ENCODE data around the gene GIMD1. TPM values are rescaled to one million over a fixed set of nuclear protein-coding genes. Genes with fewer than 3 reads are reported as not detected.

The GIMD1 gene
- total and polyA plus RNA-seq, 9 of the 15 experiments (the other 6 are each of a cell fraction or from before 2014, with no cell fraction given): not detected

DNA sequence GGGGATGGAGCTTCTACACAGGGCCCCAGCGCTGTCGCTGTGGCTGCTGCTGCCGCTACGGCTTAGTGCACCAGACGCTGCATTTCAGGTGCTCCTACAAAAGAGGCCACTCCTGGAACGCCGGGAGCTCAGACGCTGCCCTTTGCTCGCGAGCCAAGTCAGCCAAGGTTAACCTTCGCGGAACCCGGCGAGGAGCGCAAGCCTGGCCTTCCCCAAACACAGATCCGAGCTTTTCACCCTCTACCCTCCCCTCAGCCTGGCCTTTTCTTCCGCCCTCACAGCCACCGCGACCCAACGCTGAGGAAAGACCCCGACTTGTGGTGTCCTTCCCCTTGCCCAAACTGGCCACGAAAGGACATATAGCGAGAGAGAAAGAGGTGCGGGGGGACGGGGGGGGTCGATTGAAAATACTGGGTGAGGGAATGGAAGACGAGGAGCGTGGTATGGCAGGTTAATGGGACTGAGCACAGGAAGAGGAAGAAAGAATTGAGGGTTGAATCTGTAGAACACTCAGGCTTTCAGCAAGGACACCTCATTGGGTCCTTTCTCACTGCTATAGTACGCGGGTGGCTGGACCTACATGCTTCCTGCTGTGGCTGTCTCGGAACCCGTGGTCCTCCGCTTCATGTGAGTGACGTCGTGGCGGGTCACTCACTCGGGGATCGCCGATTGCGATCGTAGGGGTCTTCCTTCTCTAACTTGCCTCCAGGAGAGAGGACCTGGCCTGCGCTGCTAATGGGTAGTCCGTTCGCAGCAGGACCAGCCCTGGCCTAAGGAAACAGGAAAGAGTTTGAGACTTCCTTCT, 52.4 kb downstream of the GIMD1 start, which contains the start of the genes AIMP1 and TBCK (continued):
- TF ChIP-seq, protein P1, sequence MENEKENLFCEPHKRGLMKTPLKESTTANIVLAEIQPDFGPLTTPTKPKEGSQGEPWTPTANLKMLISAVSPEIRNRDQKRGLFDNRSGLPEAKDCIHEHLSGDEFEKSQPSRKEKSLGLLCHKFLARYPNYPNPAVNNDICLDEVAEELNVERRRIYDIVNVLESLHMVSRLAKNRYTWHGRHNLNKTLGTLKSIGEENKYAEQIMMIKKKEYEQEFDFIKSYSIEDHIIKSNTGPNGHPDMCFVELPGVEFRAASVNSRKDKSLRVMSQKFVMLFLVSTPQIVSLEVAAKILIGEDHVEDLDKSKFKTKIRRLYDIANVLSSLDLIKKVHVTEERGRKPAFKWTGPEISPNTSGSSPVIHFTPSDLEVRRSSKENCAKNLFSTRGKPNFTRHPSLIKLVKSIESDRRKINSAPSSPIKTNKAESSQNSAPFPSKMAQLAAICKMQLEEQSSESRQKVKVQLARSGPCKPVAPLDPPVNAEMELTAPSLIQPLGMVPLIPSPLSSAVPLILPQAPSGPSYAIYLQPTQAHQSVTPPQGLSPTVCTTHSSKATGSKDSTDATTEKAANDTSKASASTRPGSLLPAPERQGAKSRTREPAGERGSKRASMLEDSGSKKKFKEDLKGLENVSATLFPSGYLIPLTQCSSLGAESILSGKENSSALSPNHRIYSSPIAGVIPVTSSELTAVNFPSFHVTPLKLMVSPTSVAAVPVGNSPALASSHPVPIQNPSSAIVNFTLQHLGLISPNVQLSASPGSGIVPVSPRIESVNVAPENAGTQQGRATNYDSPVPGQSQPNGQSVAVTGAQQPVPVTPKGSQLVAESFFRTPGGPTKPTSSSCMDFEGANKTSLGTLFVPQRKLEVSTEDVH (IDR thresholded peaks at IDR 0.05; ENCODE audit: low read depth, partially characterized antibody): peak; percentile 69
- TF ChIP-seq, protein P2, sequence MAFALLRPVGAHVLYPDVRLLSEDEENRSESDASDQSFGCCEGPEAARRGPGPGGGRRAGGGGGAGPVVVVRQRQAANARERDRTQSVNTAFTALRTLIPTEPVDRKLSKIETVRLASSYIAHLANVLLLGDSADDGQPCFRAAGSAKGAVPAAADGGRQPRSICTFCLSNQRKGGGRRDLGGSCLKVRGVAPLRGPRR (CRISPR knock-in tag; IDR thresholded peaks at IDR 0.05): no peak
- TF ChIP-seq, protein P3, sequence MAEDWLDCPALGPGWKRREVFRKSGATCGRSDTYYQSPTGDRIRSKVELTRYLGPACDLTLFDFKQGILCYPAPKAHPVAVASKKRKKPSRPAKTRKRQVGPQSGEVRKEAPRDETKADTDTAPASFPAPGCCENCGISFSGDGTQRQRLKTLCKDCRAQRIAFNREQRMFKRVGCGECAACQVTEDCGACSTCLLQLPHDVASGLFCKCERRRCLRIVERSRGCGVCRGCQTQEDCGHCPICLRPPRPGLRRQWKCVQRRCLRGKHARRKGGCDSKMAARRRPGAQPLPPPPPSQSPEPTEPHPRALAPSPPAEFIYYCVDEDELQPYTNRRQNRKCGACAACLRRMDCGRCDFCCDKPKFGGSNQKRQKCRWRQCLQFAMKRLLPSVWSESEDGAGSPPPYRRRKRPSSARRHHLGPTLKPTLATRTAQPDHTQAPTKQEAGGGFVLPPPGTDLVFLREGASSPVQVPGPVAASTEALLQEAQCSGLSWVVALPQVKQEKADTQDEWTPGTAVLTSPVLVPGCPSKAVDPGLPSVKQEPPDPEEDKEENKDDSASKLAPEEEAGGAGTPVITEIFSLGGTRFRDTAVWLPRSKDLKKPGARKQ (CRISPR knock-in tag; IDR thresholded peaks at IDR 0.05): no peak
- TF ChIP-seq U2AF1 (optimal IDR thresholded peaks at IDR 0.05; ENCODE audit: low read depth, low read length) (no peak), MTA3 (IDR thresholded peaks at IDR 0.05; ENCODE audit: borderline replicate concordance) (peak; percentile 10), GTF2F1 (IDR thresholded peaks at IDR 0.05; ENCODE audit: low read depth, low read length) (0 out of 2 replicates have a peak, but pooled peaks have one; percentile 17), ZNF384 (IDR thresholded peaks at IDR 0.05; ENCODE audit: low read depth, low read length) (no peak), ZFX (CRISPR knock-in tag; IDR thresholded peaks at IDR 0.05) (peak; percentile 93), ZNF668 (CRISPR knock-in tag; IDR thresholded peaks at IDR 0.05) (no peak), ZFP36 (IDR thresholded peaks at IDR 0.05; ENCODE audit: low read depth, low read length, partially characterized antibody) (peak; percentile 27), ZNF41 (CRISPR knock-in tag; conservative IDR thresholded peaks at IDR 0.05) (0 out of 2 replicates have a peak, but pooled peaks have one; percentile 39), KLF6 (CRISPR knock-in tag; IDR thresholded peaks at IDR 0.05; ENCODE audit: borderline replicate concordance) (no peak), ETV6 (IDR thresholded peaks at IDR 0.05; ENCODE audit: borderline replicate concordance in 1 of 2, low read depth in 2 of 2, low read length in 1 of 2) (no peak), ETV6 (CRISPR knock-in tag; IDR thresholded peaks at IDR 0.05; ENCODE audit: borderline replicate concordance) (no peak)
- TF ChIP-seq, protein P4, sequence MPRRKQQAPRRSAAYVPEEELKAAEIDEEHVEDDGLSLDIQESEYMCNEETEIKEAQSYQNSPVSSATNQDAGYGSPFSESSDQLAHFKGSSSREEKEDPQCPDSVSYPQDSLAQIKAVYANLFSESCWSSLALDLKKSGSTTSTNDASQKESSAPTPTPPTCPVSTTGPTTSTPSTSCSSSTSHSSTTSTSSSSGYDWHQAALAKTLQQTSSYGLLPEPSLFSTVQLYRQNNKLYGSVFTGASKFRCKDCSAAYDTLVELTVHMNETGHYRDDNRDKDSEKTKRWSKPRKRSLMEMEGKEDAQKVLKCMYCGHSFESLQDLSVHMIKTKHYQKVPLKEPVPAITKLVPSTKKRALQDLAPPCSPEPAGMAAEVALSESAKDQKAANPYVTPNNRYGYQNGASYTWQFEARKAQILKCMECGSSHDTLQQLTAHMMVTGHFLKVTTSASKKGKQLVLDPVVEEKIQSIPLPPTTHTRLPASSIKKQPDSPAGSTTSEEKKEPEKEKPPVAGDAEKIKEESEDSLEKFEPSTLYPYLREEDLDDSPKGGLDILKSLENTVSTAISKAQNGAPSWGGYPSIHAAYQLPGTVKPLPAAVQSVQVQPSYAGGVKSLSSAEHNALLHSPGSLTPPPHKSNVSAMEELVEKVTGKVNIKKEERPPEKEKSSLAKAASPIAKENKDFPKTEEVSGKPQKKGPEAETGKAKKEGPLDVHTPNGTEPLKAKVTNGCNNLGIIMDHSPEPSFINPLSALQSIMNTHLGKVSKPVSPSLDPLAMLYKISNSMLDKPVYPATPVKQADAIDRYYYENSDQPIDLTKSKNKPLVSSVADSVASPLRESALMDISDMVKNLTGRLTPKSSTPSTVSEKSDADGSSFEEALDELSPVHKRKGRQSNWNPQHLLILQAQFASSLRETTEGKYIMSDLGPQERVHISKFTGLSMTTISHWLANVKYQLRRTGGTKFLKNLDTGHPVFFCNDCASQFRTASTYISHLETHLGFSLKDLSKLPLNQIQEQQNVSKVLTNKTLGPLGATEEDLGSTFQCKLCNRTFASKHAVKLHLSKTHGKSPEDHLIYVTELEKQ (CRISPR knock-in tag; IDR thresholded peaks at IDR 0.05): no peak

All from K562 (cell line).